Spleen (tissue), 11 donors: Measurements from ENCODE around the gene CHRM5. TPM values are rescaled to one million over a fixed set of nuclear protein-coding genes. Genes with fewer than 3 reads are reported as not detected.

ENCODE experiments used
- DNase-seq: peaks from one replicate; pipeline ENCODE4 v3.0.0-alpha.2; 2020
- H3K27ac ChIP-seq, 8 donors: fragments of 200-600 bp; sonication (generic) in 7 of 8; 1 replicate in 4 of 8; 2 replicates in 4 of 8; pipeline versions ENCODE4 v1.5.0 to v1.8.0; 2016 to 2021; ENCODE audit warnings: inconsistent platforms in 4 of 8, mild to moderate bottlenecking in 4 of 8, moderate library complexity in 1 of 8
- H3K27me3 ChIP-seq, 7 donors: fragments of 200-600 bp; sonication (generic) in 6 of 7; replicated peaks in 1 of 7; 1 replicate in 4 of 7; 2 replicates in 3 of 7; pipeline versions ENCODE4 v1.5.0 to v1.8.0; 2016 to 2021; ENCODE audit warnings: inconsistent platforms in 3 of 7, mild to moderate bottlenecking in 1 of 7
- H3K36me3 ChIP-seq, 6 donors: fragments of 200-600 bp; sonication (generic) in 5 of 6; 1 replicate in 4 of 6; 2 replicates in 2 of 6; pipeline versions ENCODE4 v1.5.0 to v1.8.0; 2016 to 2021; ENCODE audit warnings: inconsistent platforms in 2 of 6
- H3K4me1 ChIP-seq, 6 donors: fragments of 200-600 bp; sonication (generic) in 5 of 6; 1 replicate in 3 of 6; 2 replicates in 3 of 6; pipeline versions ENCODE4 v1.5.0 to v1.8.0; 2016 to 2021; ENCODE audit warnings: inconsistent platforms in 3 of 6
- H3K4me3 ChIP-seq, 8 donors: fragments of 200-600 bp; sonication (generic) in 7 of 8; 1 replicate in 4 of 8; 2 replicates in 4 of 8; pipeline versions ENCODE4 v1.5.0 to v1.8.0; 2016 to 2021; ENCODE audit warnings: inconsistent platforms in 4 of 8, mild to moderate bottlenecking in 4 of 8, moderate library complexity in 2 of 8
- H3K9me3 ChIP-seq, 8 donors: fragments of 200-600 bp; sonication (generic) in 7 of 8; 1 replicate in 4 of 8; 2 replicates in 4 of 8; pipeline versions ENCODE4 v1.5.0 to v1.8.0; 2016 to 2021; ENCODE audit warnings: inconsistent platforms in 4 of 8
- CTCF ChIP-seq, 11 experiments: fragments of 200-600 bp in 7 of 11; fragments of 450-650 bp in 4 of 11; sonication (generic) in 4 of 11; IDR thresholded peaks in 8 of 11; conservative IDR thresholded peaks in 3 of 11; 1 replicate in 7 of 11; 2 replicates in 4 of 11; pipeline versions ENCODE4 v1.4.0 to v1.8.0; 2016 to 2021; ENCODE audit warnings: antibody characterized with exemption in 11 of 11, inconsistent platforms in 4 of 11, mild to moderate bottlenecking in 1 of 11
- POLR2A ChIP-seq, 3 donors: fragments of 450-650 bp; IDR thresholded peaks; one replicate each; pipeline ENCODE4 v1.5.1; 2017; ENCODE audit warnings: antibody characterized with exemption in 3 of 3, mild to moderate bottlenecking in 1 of 3
- POLR2AphosphoS5 ChIP-seq, 3 donors: sonication (generic); formaldehyde crosslinking; IDR thresholded peaks; one replicate each; pipeline ENCODE4 v1.5.1; 2017; ENCODE audit warnings: antibody characterized with exemption in 3 of 3
- WGBS, 5 donors: extraction: QIAGEN DNeasy Blood & Tissue Kit in 3 of 5; methylation state at CpG; one replicate each; pipeline versions ENCODE4 v1.1.5 to v1.1.7; 2013 to 2018; 5-methylcytosine and 5-hydroxymethylcytosine counted together
- intact Hi-C: fragments of 100-400 bp; cut with DNase I; formaldehyde crosslinking; loops from one replicate; pipeline ENCODE4 v1.15.0; 2023; ENCODE audit warnings: low total_unique reads
- polyA plus RNA-seq, 3 donors: library from polyadenylated mRNA; stranded (reverse); fragments of 200-250 nt; gene quantifications; one replicate each; pipeline ENCODE4 v1.2.1, GENCODE V29; 2013
- total RNA-seq, 7 donors: library from RNA; depleted of rRNA in 3 of 7; stranded (reverse); fragments of >200 nt in 3 of 7; fragmentation: NEBNext Ultra II Directional in 4 of 7; extraction: Animal tissue kit (Norgen Biotek cat#: 25700) in 4 of 7; gene quantifications; one replicate each; pipeline versions ENCODE4 v1.1.0 to v1.2.1, GENCODE V29; 2016 to 2021
- donor health status: healthy with polysubstance abuse.
- donor health status: DM: no; HTN: no; CAD: no; lungs with moderate emphysema.
- donor health status: DM: no; HTN: no; CAD: no.
- donor health status: Bipolar disorder and iron deficiency.
- donor health status: healthy.
- donor health status: DM: no; HTN: no; CAD: no.
- donor health status: DM: yes; HTN: yes; CAD: no.

The CHRM5 gene
- total and polyA plus RNA-seq, 10 donors, result 0.03 TPM; not detected in 9

DNA sequence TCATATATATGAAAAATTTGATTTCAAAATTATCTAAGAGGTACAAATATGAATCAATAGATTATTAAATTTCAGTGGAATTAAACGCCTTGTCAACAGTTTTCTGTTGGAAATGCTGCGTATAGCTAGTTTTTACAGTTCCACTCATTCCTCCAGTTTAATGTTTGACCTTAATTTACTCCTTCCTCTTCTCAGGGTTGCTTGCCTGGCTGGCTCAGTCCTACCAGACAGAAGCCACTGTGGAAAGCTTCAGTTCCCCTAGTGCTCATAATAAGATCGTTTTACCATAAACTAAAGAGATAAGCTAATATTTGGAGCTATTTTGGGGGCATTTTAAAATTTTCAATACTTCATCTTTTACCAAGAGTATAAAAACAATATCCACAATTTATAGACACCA is 110.6 kb downstream of the CHRM5 start:
- WGBS, 5 donors, result 82 to 91% (median 83%) methylated on average over 3 of the region's 3 CpGs
- no peak for TF ChIP-seq POLR2AphosphoS5 (IDR thresholded peaks at IDR 0.05)
- no peak for TF ChIP-seq POLR2A (IDR thresholded peaks at IDR 0.05)
- TF ChIP-seq CTCF (IDR thresholded peaks at IDR 0.05 in 8 of 11, conservative IDR thresholded peaks at IDR 0.05 in 3 of 11), result no peak

DNA sequence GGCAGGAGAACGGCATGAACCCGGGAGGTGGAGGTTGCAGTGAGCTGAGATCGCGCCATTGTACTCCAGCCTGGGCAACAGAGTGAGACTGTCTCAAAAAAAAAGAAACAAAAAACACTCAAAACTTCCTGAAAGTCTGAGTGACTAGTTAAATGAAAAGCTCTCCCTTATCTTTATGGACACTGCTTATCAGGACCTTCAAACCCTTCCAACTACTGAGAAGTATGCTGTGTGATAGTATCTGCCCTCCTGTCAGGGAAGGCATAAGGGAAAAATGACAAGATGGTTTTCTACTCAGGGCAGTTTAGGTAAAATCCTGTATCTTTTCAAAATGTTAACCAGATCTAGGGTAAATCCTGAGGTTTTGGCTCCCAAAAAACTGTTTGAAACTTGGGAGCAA is 111.6 kb downstream of the CHRM5 start:
- Histone ChIP-seq H3K9me3 (peaks cover 0 to 7% (median 2%) of the 10 kb centered on the region in 8 donors), H3K4me1 (no peaks in the 10 kb centered on the region), H3K27me3 (no peaks in the 10 kb centered on the region), H3K36me3 (peaks cover 0 to 43% (median 20%) of the 10 kb centered on the region in 6 donors), H3K27ac (no peak overlapping the region), H3K4me3 (no peak overlapping the region)
- whole genome bisulfite sequencing, 5 donors, result 94 to 99% (median 95%) methylated on average over 4 of the region's 4 CpGs
- intact Hi-C loops, result no loop called here
- TF ChIP-seq CTCF (IDR thresholded peaks at IDR 0.05 in 8 of 11, conservative IDR thresholded peaks at IDR 0.05 in 3 of 11) (no peak), POLR2A (IDR thresholded peaks at IDR 0.05) (no peak), POLR2AphosphoS5 (IDR thresholded peaks at IDR 0.05) (no peak)
- no peak for DNase-seq

More for the DNA sequence above, 110.6 kb downstream of the CHRM5 start:
- Histone ChIP-seq H3K9me3 (peaks cover 0 to 11% (median 2%) of the 10 kb centered on the region in 8 donors), H3K27me3 (no peaks in the 10 kb centered on the region), H3K27ac (no peak overlapping the region), H3K36me3 (peaks cover 0 to 33% (median 13%) of the 10 kb centered on the region in 6 donors), H3K4me3 (no peak overlapping the region), H3K4me1 (no peaks in the 10 kb centered on the region)
- no peak for DNase-seq
- intact Hi-C loops, result no loop called here

DNA sequence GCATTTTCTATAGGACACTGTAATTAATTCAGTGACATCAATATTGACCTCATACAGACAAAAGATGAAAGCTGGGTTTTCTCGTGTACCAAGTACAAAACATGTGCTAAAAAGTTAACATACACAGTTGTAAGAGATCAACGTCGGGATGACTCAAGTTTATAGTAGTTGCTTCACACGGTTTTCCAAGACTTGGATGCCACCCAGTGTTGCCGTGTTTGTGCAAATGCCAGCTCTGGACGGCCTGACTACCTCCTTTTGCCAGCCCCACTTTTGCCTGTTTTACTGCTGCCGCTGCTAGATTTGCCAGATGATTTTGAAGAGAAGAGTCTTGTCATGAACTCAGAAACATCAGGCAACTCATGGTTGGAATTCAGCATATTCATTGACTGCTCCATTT is 115.8 kb downstream of the CHRM5 start:
- Histone ChIP-seq H3K27me3 (no peaks in the 10 kb centered on the region), H3K27ac (no peak overlapping the region), H3K4me3 (no peak overlapping the region), H3K4me1 (no peaks in the 10 kb centered on the region), H3K36me3 (peaks cover 3 to 77% (median 56%) of the 10 kb centered on the region in 6 donors), H3K9me3 (no peaks in the 10 kb centered on the region)
- no peak for DNase-seq
- no peak for TF ChIP-seq CTCF (IDR thresholded peaks at IDR 0.05 in 8 of 11, conservative IDR thresholded peaks at IDR 0.05 in 3 of 11)
- no peak for TF ChIP-seq POLR2A (IDR thresholded peaks at IDR 0.05)
- no peak for TF ChIP-seq POLR2AphosphoS5 (IDR thresholded peaks at IDR 0.05)
- WGBS, 5 donors, result 86 to 93% (median 87%) methylated on average over 7 of the region's 7 CpGs
- intact Hi-C loops, result no loop called here

DNA sequence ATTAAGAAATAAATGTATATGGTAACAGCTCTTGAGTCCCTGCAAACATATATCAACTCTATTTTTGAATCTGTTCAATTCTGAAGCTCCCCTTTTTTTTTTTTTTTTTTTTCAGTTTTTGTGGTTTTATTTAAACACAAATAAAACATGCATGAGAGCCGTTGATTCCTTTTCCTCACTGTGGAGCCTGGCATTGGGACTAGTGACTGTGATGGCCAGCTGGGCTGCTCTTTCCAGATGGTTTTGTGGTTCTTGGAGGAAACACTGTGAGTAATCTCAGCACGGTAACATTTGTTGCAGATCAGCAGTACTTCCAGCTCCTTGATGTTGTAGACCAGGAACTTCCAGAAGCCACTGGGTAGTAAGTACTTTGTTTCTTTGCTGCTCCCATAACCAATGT is 117.4 kb downstream of the CHRM5 start:
- DNase-seq, result no peak
- no peak for TF ChIP-seq CTCF (IDR thresholded peaks at IDR 0.05 in 8 of 11, conservative IDR thresholded peaks at IDR 0.05 in 3 of 11)
- no peak for TF ChIP-seq POLR2A (IDR thresholded peaks at IDR 0.05)
- no peak for TF ChIP-seq POLR2AphosphoS5 (IDR thresholded peaks at IDR 0.05)
- Histone ChIP-seq H3K27me3 (no peaks in the 10 kb centered on the region), H3K4me3 (no peak overlapping the region), H3K27ac (no peak overlapping the region), H3K9me3 (no peaks in the 10 kb centered on the region), H3K4me1 (no peaks in the 10 kb centered on the region), H3K36me3 (peaks cover 3 to 91% (median 68%) of the 10 kb centered on the region in 6 donors)
- intact Hi-C loops, result no loop called here
- WGBS, 5 donors, result 72 to 90% (median 77%) methylated on average over 2 of the region's 2 CpGs
